A673 (cell line): ENCODE measurements around the gene BBS1. TPM values are rescaled to one million over a fixed set of nuclear protein-coding genes. Genes with fewer than 3 reads are reported as not detected.

ENCODE experiments used
- BruUV-seq: library from RNA; stranded (reverse); fragments of 400-500 nt; replicated peaks from 2 replicates; lab custom pipeline; 2021; lab: Mats Ljungman, UMichigan
- CTCF ChIA-PET: fragments of 300-600 bp; sonication (Branson Sonifier 250); formaldehyde crosslinking; loops from one replicate; lab custom pipeline; 2022; ENCODE audit warnings: antibody characterized with exemption; lab: Charles Lee
- POLR2A ChIA-PET: fragments of 300-600 bp; sonication (Branson Sonifier 250); formaldehyde crosslinking; loops from one replicate; lab custom pipeline; 2022; ENCODE audit warnings: antibody characterized with exemption; ENCODE audit not compliant: low non-redundant PET; lab: Charles Lee
- DNase-seq: peaks from one replicate; pipeline ENCODE4 v3.0.0-alpha.2; 2015; ENCODE audit warnings: low spot score
- H3K27ac ChIP-seq: fragments of 200-600 bp; sonication (generic); 2 replicates; pipeline ENCODE4 v1.5.1; 2016; ENCODE audit warnings: mixed run types, low read depth, mild to moderate bottlenecking, mixed read lengths, antibody characterized with exemption, low read length; ENCODE audit not compliant: poor library complexity, severe bottlenecking
- H3K27me3 ChIP-seq: fragments of 200-600 bp; sonication (generic); replicated peaks from 2 replicates; pipeline ENCODE4 v1.6.1; 2017; ENCODE audit warnings: mixed run types, low read depth, mild to moderate bottlenecking, mixed read lengths, antibody characterized with exemption, low read length; ENCODE audit not compliant: insufficient read depth, poor library complexity
- H3K36me3 ChIP-seq: fragments of 200-600 bp; sonication (generic); 2 replicates; pipeline ENCODE4 v1.6.1; 2016; ENCODE audit warnings: mixed run types, mild to moderate bottlenecking, mixed read lengths, antibody characterized with exemption, low read length; ENCODE audit not compliant: insufficient read depth, poor library complexity, severe bottlenecking
- H3K4me1 ChIP-seq: fragments of 200-600 bp; sonication (generic); 2 replicates; pipeline ENCODE4 v1.6.1; 2017; ENCODE audit warnings: mixed run types, mild to moderate bottlenecking, mixed read lengths, antibody characterized with exemption, low read length; ENCODE audit not compliant: insufficient read depth, poor library complexity, severe bottlenecking
- H3K4me3 ChIP-seq: fragments of 200-600 bp; sonication (generic); 2 replicates; pipeline ENCODE4 v1.5.1; 2016; ENCODE audit warnings: low read depth, mixed run types, mild to moderate bottlenecking, mixed read lengths, low read length; ENCODE audit not compliant: poor library complexity, severe bottlenecking
- H3K9me3 ChIP-seq: fragments of 200-600 bp; sonication (generic); 2 replicates; pipeline ENCODE4 v1.6.1; 2016; ENCODE audit warnings: mixed run types, low read depth, mild to moderate bottlenecking, mixed read lengths, antibody characterized with exemption, low read length; ENCODE audit not compliant: poor library complexity, severe bottlenecking
- EZH2 ChIP-seq: fragments of 200-600 bp; sonication (generic); IDR thresholded peaks from 2 replicates; pipeline ENCODE4 v1.6.1; 2017; ENCODE audit warnings: borderline replicate concordance, low read depth, mild to moderate bottlenecking, mixed read lengths, antibody characterized with exemption, low read length; ENCODE audit not compliant: poor library complexity, severe bottlenecking
- intact Hi-C: fragments of 100-400 bp; cut with micrococcal nuclease; formaldehyde crosslinking; loops from one replicate; pipeline ENCODE4 v1.10.0; 2022; ENCODE audit not compliant: unreplicated experiment
- total RNA-seq: library from RNA; stranded (reverse); gene quantifications from 2 replicates; pipeline ENCODE4 v1.2.3, GENCODE V29; 2021
- TF ChIP-seq, protein P1 (sequence below): fragments of 300-800, 200-600 bp; sonication (generic); conservative IDR thresholded peaks from 2 replicates; pipeline ENCODE4 v1.5.1; 2017; ENCODE audit warnings: low read depth, mild to moderate bottlenecking, antibody characterized with exemption, low read length, moderate library complexity, mixed read lengths

Gene BBS1
- total RNA-seq, 1 experiment from 2014 or later = 40.5 TPM

GRCh38 chr11:66555416-66555815 is 45.0 kb downstream of the BBS1 start:
- Histone ChIP-seq H3K4me1 (no peaks in the 10 kb centered on the region), H3K27me3 (peaks cover 21% of the 10 kb centered on the region), H3K9me3 (no peaks in the 10 kb centered on the region), H3K4me3 (no peak overlapping the region), H3K36me3 (no peaks in the 10 kb centered on the region), H3K27ac (no peak overlapping the region)
- ChIA-PET CTCF (no interaction called here), POLR2A (no interaction called here)
- no TSS peak for BruUV-seq
- intact Hi-C loops = no loop called here
- no peak for TF ChIP-seq EZH2
- DNase-seq = no peak

- H3K27ac ChIP-seq = no peak overlapping the region
- CTCF ChIA-PET = no interaction called here
- BruUV-seq = no TSS peak
- H3K4me3 ChIP-seq = no peak overlapping the region
- intact Hi-C loops = no loop called here
- peaks cover 21% of the 10 kb centered on the region for H3K27me3 ChIP-seq
- no peaks in the 10 kb centered on the region for H3K4me1 ChIP-seq
- no peak for DNase-seq
- POLR2A ChIA-PET = no interaction called here
- TF ChIP-seq, protein P1, sequence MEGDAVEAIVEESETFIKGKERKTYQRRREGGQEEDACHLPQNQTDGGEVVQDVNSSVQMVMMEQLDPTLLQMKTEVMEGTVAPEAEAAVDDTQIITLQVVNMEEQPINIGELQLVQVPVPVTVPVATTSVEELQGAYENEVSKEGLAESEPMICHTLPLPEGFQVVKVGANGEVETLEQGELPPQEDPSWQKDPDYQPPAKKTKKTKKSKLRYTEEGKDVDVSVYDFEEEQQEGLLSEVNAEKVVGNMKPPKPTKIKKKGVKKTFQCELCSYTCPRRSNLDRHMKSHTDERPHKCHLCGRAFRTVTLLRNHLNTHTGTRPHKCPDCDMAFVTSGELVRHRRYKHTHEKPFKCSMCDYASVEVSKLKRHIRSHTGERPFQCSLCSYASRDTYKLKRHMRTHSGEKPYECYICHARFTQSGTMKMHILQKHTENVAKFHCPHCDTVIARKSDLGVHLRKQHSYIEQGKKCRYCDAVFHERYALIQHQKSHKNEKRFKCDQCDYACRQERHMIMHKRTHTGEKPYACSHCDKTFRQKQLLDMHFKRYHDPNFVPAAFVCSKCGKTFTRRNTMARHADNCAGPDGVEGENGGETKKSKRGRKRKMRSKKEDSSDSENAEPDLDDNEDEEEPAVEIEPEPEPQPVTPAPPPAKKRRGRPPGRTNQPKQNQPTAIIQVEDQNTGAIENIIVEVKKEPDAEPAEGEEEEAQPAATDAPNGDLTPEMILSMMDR = no peak
- TF ChIP-seq EZH2 = no peak
- H3K9me3 ChIP-seq = no peaks in the 10 kb centered on the region
- no peaks in the 10 kb centered on the region for H3K36me3 ChIP-seq
These were observed 45.7 kb downstream of the BBS1 start for GRCh38 chr11:66556086-66556485.

GRCh38 chr11:66557733-66558326 is 47.4 kb downstream of the BBS1 start:
- intact Hi-C loops = no loop called here
- Histone ChIP-seq H3K9me3 (no peaks in the 10 kb centered on the region), H3K27ac (no peak overlapping the region), H3K36me3 (no peaks in the 10 kb centered on the region), H3K27me3 (peaks cover 21% of the 10 kb centered on the region), H3K4me3 (no peak overlapping the region), H3K4me1 (no peaks in the 10 kb centered on the region)
- ChIA-PET POLR2A (no interaction called here), CTCF (no interaction called here)
- no TSS peak for BruUV-seq
- no peak for DNase-seq
- TF ChIP-seq, protein P1 = no peak
- TF ChIP-seq EZH2 = no peak
